Liver (tissue), 9 donors: ENCODE results near the gene FAIM2. TPM values are rescaled to one million over a fixed set of nuclear protein-coding genes. Genes with fewer than 3 reads are reported as not detected.

Experiments used
- DNase-seq: peaks from one replicate; pipeline ENCODE4 v3.0.0-alpha.2; 2017; ENCODE audit warnings: low spot score
- H3K27ac ChIP-seq, 2 donors: one replicate each; pipeline ENCODE4 v1.7.0; 2013; ENCODE audit warnings: inconsistent platforms in 2 of 2, low read length in 2 of 2, control low read depth in 1 of 2, low read depth in 1 of 2, mild to moderate bottlenecking in 1 of 2
- H3K27me3 ChIP-seq, 4 donors: one replicate each; pipeline versions ENCODE4 v1.6.1 to v1.7.0; 2013; ENCODE audit warnings: low read length in 3 of 4, inconsistent platforms in 1 of 4, mild to moderate bottlenecking in 1 of 4, moderate library complexity in 1 of 4; ENCODE audit not compliant: control insufficient read depth in 4 of 4, insufficient read depth in 4 of 4
- H3K36me3 ChIP-seq, 4 donors: one replicate each; pipeline versions ENCODE4 v1.6.1 to v1.7.0; 2013; ENCODE audit warnings: low read length in 3 of 4, mild to moderate bottlenecking in 3 of 4, low read depth in 1 of 4, moderate library complexity in 1 of 4; ENCODE audit not compliant: control insufficient read depth in 4 of 4, insufficient read depth in 3 of 4
- H3K4me1 ChIP-seq, 4 donors: one replicate each; pipeline versions ENCODE4 v1.6.1 to v1.7.0; 2013; ENCODE audit warnings: low read length in 3 of 4, mild to moderate bottlenecking in 3 of 4, moderate library complexity in 1 of 4; ENCODE audit not compliant: control insufficient read depth in 4 of 4, insufficient read depth in 4 of 4
- H3K4me3 ChIP-seq, 3 donors: one replicate each; pipeline versions ENCODE4 v1.6.1 to v1.7.0; 2013; ENCODE audit warnings: low read length in 3 of 3, control low read depth in 1 of 3, low read depth in 1 of 3, mild to moderate bottlenecking in 1 of 3
- H3K9ac ChIP-seq, 2 donors: one replicate each; pipeline ENCODE4 v1.7.0; 2013; ENCODE audit warnings: low read length in 2 of 2, mild to moderate bottlenecking in 2 of 2, moderate library complexity in 2 of 2, control low read depth in 1 of 2, low read depth in 1 of 2
- H3K9me3 ChIP-seq, 4 donors: one replicate each; pipeline versions ENCODE4 v1.6.1 to v1.7.0; 2013; ENCODE audit warnings: low read length in 3 of 4; ENCODE audit not compliant: control insufficient read depth in 4 of 4
- EGR1 ChIP-seq, 2 donors: IDR thresholded peaks; 2 replicates each; pipeline ENCODE4 v1.6.1; 2016 to 2018; ENCODE audit warnings: antibody characterized with exemption in 2 of 2, low read depth in 2 of 2
- FOXA1 ChIP-seq: IDR thresholded peaks from 2 replicates; pipeline ENCODE4 v1.6.1; 2016; ENCODE audit warnings: antibody characterized with exemption
- FOXA2 ChIP-seq: IDR thresholded peaks from 2 replicates; pipeline ENCODE4 v1.6.1; 2016; ENCODE audit warnings: antibody characterized with exemption
- GABPA ChIP-seq, 2 donors: IDR thresholded peaks in 1 of 2; conservative IDR thresholded peaks in 1 of 2; 2 replicates each; pipeline ENCODE4 v1.6.1; 2016; ENCODE audit warnings: antibody characterized with exemption in 2 of 2, mild to moderate bottlenecking in 1 of 2, moderate library complexity in 1 of 2
- HNF4A ChIP-seq, 2 donors: conservative IDR thresholded peaks; 2 replicates each; pipeline ENCODE4 v1.6.1; 2016; ENCODE audit warnings: antibody characterized with exemption in 2 of 2, mild to moderate bottlenecking in 2 of 2
- HNF4G ChIP-seq: IDR thresholded peaks from 2 replicates; pipeline ENCODE4 v1.6.1; 2016; ENCODE audit warnings: antibody characterized with exemption
- JUND ChIP-seq, 2 donors: IDR thresholded peaks; 2 replicates each; pipeline ENCODE4 v1.6.1; 2016; ENCODE audit warnings: antibody characterized with exemption in 2 of 2
- NR2F2 ChIP-seq: IDR thresholded peaks from 2 replicates; pipeline ENCODE4 v1.6.1; 2016; ENCODE audit warnings: antibody characterized with exemption
- RAD21 ChIP-seq, 2 donors: IDR thresholded peaks; 2 replicates each; pipeline ENCODE4 v1.6.1; 2016; ENCODE audit warnings: antibody characterized with exemption in 2 of 2, mild to moderate bottlenecking in 2 of 2
- RXRA ChIP-seq, 2 donors: IDR thresholded peaks; 2 replicates each; pipeline ENCODE4 v1.6.1; 2017 to 2018; ENCODE audit warnings: antibody characterized with exemption in 2 of 2, mild to moderate bottlenecking in 1 of 2
- SP1 ChIP-seq: IDR thresholded peaks from 2 replicates; pipeline ENCODE4 v1.6.1; 2018; ENCODE audit warnings: antibody characterized with exemption, mild to moderate bottlenecking
- TAF1 ChIP-seq: conservative IDR thresholded peaks from 2 replicates; pipeline ENCODE4 v1.6.1; 2016; ENCODE audit warnings: antibody characterized with exemption, mild to moderate bottlenecking
- YY1 ChIP-seq: IDR thresholded peaks from 2 replicates; pipeline ENCODE4 v1.6.1; 2016; ENCODE audit warnings: antibody characterized with exemption, mild to moderate bottlenecking
- WGBS: extraction: QIAGEN DNeasy Blood & Tissue Kit; methylation state at CpG from one replicate; pipeline ENCODE4 v1.1.7; 2013; 5-methylcytosine and 5-hydroxymethylcytosine counted together
- polyA plus RNA-seq, 2 donors: library from polyadenylated mRNA; stranded (reverse) in 1 of 2; unstranded in 1 of 2; fragments of 200-250 nt in 1 of 2; fragments of >200 nt in 1 of 2; fragmentation: Nextera tagmentation in 1 of 2; extraction: Ambion mirVana in 1 of 2; gene quantifications; one replicate each; pipeline versions ENCODE4 v1.2.1 to v1.2.3, GENCODE V29; 2013 to 2015
- total RNA-seq, 2 donors: library from RNA; depleted of rRNA; stranded (reverse); fragments of >200 nt; gene quantifications; one replicate each; pipeline ENCODE4 v1.2.3, GENCODE V29; 2014
- TF ChIP-seq, protein P1 (sequence below): IDR thresholded peaks from 2 replicates; pipeline ENCODE4 v1.6.1; 2016; ENCODE audit warnings: antibody characterized with exemption
- TF ChIP-seq, protein P2 (sequence below): IDR thresholded peaks from 2 replicates; pipeline ENCODE4 v1.6.1; 2016; ENCODE audit warnings: antibody characterized with exemption, mild to moderate bottlenecking
- TF ChIP-seq, protein P3 (sequence below): IDR thresholded peaks from 2 replicates; pipeline ENCODE4 v1.6.1; 2016; ENCODE audit warnings: antibody characterized with exemption
- TF ChIP-seq, protein P4 (sequence below): IDR thresholded peaks from 2 replicates; pipeline ENCODE4 v1.6.1; 2016; ENCODE audit warnings: antibody characterized with exemption
- TF ChIP-seq, protein P5 (sequence below): fragments of 150-350 bp; IDR thresholded peaks from 2 replicates; pipeline ENCODE4 v1.5.1; 2017; ENCODE audit warnings: improper control_type of control experiment, low read depth, low read length; ENCODE audit not compliant: missing input control
- donor health status: healthy.
- donor health status: healthy.
- donor health status: healthy.
- donor health status: healthy.
- donor health status: healthy.

FAIM2 gene
- total and polyA plus RNA-seq, 4 donors, result 0.06 to 0.23 TPM; not detected in 2

DNA sequence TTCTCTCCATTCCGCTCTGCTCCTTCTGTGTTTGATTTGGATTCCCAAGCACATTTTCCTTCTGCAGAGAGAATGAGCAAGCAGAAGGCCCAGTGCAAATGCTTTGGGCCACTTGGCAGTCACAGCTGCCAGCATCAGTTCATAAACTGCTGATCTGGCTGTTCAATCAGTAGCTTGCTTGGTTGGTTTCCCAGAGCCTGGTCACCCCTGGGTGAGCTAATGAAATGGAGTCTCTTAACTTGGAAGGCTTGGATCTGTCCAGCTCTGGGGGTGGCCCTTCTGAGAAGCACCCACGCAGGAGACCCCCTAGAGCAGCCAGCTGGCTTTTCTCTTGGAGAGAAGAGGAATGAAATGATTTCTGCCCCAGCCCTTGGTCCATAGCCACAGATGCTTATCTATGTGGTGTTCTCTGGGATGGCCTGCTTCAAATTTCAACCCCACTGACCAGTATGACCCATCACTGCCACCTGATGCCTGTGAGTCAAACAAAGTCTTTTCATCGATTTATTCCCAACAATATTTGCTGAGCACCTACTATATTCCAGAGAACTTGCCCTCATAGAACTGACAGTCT is 30.3 kb downstream of the FAIM2 start:
- H3K9ac ChIP-seq, result no peak overlapping the region
- 56% methylated on average over 3 of the region's 3 CpGs for WGBS
- no peaks in the 10 kb centered on the region for H3K27me3 ChIP-seq
- H3K4me3 ChIP-seq, result no peak overlapping the region
- TF ChIP-seq FOXA2, result no peak
- TF ChIP-seq, protein P1, sequence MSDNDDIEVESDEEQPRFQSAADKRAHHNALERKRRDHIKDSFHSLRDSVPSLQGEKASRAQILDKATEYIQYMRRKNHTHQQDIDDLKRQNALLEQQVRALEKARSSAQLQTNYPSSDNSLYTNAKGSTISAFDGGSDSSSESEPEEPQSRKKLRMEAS, result no peak
- DNase-seq, result no peak
- no peaks in the 10 kb centered on the region for H3K9me3 ChIP-seq
- peaks cover 0 to 2% (median 0%) of the 10 kb centered on the region in 4 donors for H3K4me1 ChIP-seq
- no peak overlapping the region for H3K27ac ChIP-seq
- no peaks in the 10 kb centered on the region for H3K36me3 ChIP-seq

DNA sequence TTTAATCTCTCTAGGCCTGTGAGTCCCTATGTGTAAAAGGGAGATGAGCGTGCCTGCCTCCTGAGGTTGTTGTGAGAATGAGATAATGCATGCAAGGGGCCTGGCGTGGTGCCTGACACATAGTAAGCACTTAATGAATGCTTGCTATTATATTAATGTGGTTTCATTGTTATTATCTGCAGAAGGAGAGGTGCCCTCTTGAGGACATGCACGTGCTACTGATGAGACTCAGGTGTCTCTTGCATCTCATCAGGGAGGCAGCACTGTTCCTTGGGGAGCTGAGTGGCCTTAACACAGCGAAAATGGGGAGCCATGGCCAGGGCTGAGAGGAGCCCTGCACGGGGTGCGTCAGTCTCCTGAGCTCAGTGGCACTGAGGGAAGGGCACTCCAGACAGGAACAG is 30.9 kb downstream of the FAIM2 start:
- no peak for TF ChIP-seq HNF4G
- no peak for TF ChIP-seq FOXA2
- TF ChIP-seq, protein P2, sequence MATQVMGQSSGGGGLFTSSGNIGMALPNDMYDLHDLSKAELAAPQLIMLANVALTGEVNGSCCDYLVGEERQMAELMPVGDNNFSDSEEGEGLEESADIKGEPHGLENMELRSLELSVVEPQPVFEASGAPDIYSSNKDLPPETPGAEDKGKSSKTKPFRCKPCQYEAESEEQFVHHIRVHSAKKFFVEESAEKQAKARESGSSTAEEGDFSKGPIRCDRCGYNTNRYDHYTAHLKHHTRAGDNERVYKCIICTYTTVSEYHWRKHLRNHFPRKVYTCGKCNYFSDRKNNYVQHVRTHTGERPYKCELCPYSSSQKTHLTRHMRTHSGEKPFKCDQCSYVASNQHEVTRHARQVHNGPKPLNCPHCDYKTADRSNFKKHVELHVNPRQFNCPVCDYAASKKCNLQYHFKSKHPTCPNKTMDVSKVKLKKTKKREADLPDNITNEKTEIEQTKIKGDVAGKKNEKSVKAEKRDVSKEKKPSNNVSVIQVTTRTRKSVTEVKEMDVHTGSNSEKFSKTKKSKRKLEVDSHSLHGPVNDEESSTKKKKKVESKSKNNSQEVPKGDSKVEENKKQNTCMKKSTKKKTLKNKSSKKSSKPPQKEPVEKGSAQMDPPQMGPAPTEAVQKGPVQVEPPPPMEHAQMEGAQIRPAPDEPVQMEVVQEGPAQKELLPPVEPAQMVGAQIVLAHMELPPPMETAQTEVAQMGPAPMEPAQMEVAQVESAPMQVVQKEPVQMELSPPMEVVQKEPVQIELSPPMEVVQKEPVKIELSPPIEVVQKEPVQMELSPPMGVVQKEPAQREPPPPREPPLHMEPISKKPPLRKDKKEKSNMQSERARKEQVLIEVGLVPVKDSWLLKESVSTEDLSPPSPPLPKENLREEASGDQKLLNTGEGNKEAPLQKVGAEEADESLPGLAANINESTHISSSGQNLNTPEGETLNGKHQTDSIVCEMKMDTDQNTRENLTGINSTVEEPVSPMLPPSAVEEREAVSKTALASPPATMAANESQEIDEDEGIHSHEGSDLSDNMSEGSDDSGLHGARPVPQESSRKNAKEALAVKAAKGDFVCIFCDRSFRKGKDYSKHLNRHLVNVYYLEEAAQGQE, result no peak
- no peak for TF ChIP-seq NR2F2
- TF ChIP-seq JUND (IDR thresholded peaks at IDR 0.05), result no peak
- no peak for TF ChIP-seq GABPA (IDR thresholded peaks at IDR 0.05 in 1 of 2, conservative IDR thresholded peaks at IDR 0.05 in 1 of 2)
- TF ChIP-seq YY1, result no peak
- TF ChIP-seq, protein P3, sequence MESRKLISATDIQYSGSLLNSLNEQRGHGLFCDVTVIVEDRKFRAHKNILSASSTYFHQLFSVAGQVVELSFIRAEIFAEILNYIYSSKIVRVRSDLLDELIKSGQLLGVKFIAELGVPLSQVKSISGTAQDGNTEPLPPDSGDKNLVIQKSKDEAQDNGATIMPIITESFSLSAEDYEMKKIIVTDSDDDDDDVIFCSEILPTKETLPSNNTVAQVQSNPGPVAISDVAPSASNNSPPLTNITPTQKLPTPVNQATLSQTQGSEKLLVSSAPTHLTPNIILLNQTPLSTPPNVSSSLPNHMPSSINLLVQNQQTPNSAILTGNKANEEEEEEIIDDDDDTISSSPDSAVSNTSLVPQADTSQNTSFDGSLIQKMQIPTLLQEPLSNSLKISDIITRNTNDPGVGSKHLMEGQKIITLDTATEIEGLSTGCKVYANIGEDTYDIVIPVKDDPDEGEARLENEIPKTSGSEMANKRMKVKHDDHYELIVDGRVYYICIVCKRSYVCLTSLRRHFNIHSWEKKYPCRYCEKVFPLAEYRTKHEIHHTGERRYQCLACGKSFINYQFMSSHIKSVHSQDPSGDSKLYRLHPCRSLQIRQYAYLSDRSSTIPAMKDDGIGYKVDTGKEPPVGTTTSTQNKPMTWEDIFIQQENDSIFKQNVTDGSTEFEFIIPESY, result no peak
- TF ChIP-seq, protein P4, sequence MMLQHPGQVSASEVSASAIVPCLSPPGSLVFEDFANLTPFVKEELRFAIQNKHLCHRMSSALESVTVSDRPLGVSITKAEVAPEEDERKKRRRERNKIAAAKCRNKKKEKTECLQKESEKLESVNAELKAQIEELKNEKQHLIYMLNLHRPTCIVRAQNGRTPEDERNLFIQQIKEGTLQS, result no peak
- TF ChIP-seq, protein P1, result no peak
- no peak for TF ChIP-seq RXRA (IDR thresholded peaks at IDR 0.05)
- no peak for TF ChIP-seq RAD21 (IDR thresholded peaks at IDR 0.05)
- no peak for TF ChIP-seq HNF4A (conservative IDR thresholded peaks at IDR 0.05)
- no peak for TF ChIP-seq SP1
- no peak for TF ChIP-seq FOXA1
- no peak for TF ChIP-seq EGR1 (IDR thresholded peaks at IDR 0.05; ENCODE audit: low read depth in 2 of 2)
- TF ChIP-seq, protein P5, sequence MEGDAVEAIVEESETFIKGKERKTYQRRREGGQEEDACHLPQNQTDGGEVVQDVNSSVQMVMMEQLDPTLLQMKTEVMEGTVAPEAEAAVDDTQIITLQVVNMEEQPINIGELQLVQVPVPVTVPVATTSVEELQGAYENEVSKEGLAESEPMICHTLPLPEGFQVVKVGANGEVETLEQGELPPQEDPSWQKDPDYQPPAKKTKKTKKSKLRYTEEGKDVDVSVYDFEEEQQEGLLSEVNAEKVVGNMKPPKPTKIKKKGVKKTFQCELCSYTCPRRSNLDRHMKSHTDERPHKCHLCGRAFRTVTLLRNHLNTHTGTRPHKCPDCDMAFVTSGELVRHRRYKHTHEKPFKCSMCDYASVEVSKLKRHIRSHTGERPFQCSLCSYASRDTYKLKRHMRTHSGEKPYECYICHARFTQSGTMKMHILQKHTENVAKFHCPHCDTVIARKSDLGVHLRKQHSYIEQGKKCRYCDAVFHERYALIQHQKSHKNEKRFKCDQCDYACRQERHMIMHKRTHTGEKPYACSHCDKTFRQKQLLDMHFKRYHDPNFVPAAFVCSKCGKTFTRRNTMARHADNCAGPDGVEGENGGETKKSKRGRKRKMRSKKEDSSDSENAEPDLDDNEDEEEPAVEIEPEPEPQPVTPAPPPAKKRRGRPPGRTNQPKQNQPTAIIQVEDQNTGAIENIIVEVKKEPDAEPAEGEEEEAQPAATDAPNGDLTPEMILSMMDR, result no peak
- TF ChIP-seq TAF1, result no peak
- H3K4me3 ChIP-seq, result no peak overlapping the region
- no peaks in the 10 kb centered on the region for H3K36me3 ChIP-seq
- H3K9me3 ChIP-seq, result no peaks in the 10 kb centered on the region
- WGBS, result 86% methylated on average over 6 of the region's 6 CpGs
- H3K4me1 ChIP-seq, result peaks cover 0 to 2% (median 0%) of the 10 kb centered on the region in 4 donors
- no peaks in the 10 kb centered on the region for H3K27me3 ChIP-seq
- H3K27ac ChIP-seq, result no peak overlapping the region
- H3K9ac ChIP-seq, result no peak overlapping the region
- DNase-seq, result peak; percentile 52
